GM21423 (cell line): ENCODE data around the gene GAB4.
"Not testable (repeated sequence)": the region's sequence is repeated elsewhere in the genome, so short reads cannot be mapped to it uniquely, and the experiment has no call there.

Experiments used
- ATAC-seq: cut with Tn5 transposase; IDR thresholded peaks from one replicate; pipeline ENCODE4 v1.9.1; 2021; ENCODE audit warnings: mild to moderate bottlenecking, moderate library complexity; ENCODE audit not compliant: unreplicated experiment

Gene GAB4, protein sequence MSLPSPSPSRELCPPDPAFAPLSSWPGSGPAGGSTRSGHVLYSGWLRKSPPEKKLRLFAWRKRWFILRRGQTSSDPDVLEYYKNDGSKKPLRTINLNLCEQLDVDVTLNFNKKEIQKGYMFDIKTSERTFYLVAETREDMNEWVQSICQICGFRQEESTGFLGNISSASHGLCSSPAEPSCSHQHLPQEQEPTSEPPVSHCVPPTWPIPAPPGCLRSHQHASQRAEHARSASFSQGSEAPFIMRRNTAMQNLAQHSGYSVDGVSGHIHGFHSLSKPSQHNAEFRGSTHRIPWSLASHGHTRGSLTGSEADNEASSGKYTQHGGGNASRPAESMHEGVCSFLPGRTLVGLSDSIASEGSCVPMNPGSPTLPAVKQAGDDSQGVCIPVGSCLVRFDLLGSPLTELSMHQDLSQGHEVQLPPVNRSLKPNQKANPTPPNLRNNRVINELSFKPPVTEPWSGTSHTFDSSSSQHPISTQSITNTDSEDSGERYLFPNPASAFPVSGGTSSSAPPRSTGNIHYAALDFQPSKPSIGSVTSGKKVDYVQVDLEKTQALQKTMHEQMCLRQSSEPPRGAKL

GRCh38 chr22:17007852-17008731 is at the start of gene GAB4:
Gene GAB4 (minus strand): TSS chr22:17008222. CDS start chr22:17008114, 108 bp downstream.
- no peak for ATAC-seq

GRCh38 chr22:17056807-17057206 is 48.8 kb upstream of the GAB4 start:
- no peak for ATAC-seq

DNA sequence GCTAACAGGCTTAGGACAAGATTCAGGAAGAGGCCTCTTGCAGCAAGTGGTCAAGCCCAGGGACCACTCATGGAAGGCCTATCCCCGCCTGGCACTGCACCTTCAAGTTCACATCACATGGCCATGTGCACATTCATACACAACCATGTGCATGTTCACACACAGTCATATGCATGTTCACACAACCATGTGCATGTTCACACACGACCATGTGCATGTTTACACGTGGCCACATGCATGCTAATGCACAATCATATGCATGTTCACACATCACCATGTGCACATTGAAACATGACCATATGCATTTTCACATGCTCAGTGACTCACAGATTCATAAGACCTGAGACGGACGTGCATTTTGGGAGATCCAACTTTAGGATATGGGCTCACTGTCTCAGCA is 48.0 kb upstream of the GAB4 start:
- ATAC-seq: no peak

- no peak for ATAC-seq
Measured at GRCh38 chr22:17047656-17048055, 39.6 kb upstream of the GAB4 start.

GRCh38 chr22:17046566-17047348 is 38.7 kb upstream of the GAB4 start:
- ATAC-seq: no peak

GRCh38 chr22:17043521-17043920 is 35.5 kb upstream of the GAB4 start:
- ATAC-seq: no peak

DNA sequence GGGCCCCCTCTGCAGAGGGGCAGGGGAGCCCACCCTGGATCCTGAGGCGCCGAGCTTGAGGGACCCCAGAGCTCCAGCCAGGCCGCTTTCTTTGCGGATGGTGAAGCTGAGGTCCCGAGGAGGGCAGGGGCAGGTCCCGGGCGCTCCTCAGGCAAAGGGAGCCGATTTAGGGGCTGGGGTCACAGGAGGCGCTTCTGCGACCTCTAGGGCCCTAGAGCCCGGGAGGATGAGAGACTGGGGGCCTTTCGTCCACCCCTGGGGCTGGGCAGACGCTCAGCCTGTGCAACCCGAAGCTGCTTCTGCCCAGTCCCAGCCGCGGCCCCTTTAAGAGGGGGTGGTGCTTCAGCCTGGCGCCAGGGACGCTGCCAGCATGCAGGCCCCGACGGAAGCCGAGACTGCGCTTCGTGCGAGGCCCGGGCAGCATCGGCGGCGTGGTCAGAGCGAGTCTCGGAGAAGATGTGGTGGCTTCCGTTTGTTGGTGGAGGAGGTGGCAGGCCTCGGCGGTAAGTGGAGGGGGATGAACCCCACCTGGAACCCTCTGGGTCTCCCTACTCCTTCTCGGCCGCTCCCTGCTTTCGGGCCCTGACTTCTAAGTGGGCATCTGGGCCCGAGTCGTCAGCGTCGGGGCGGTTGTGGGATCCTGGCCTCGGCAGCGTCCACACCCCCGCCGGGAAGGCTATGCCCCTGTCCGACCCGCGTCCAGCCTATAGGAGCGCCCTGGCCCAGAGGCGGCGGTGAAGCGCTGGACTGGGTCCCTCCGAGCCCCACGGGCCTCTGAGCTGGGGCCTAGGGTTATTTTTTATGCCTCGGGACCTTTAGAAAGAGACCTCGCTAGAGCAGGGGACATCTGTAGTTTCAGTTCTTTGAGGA is 29.1 kb upstream of the GAB4 start:
- ATAC-seq: not testable (repeated sequence)

- ATAC-seq: not testable (repeated sequence)
Measured at GRCh38 chr22:17035976-17036841, 28.2 kb upstream of the GAB4 start.

- no peak for ATAC-seq
Measured at GRCh38 chr22:17035246-17035645, 27.2 kb upstream of the GAB4 start.

DNA sequence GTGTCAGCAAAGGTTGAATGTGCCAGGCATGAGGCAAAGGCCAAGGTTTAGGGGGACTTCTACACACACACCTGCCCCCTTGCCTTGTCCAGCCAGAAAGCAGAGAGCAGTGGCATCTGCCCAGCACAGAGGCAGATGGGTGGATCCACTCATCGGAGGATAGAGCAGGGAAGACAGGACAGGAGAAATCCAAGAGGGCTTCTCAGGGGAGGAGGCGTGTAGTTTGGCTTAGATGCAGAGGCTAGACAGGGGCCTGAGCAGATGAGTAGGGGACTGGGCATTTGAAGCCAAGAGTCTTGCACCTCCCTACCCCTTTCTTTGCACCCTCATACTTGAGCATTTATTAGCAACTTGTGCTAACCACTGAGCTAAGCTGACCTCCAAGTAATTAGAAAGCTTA is 26.5 kb upstream of the GAB4 start:
- ATAC-seq: not testable (repeated sequence)

DNA sequence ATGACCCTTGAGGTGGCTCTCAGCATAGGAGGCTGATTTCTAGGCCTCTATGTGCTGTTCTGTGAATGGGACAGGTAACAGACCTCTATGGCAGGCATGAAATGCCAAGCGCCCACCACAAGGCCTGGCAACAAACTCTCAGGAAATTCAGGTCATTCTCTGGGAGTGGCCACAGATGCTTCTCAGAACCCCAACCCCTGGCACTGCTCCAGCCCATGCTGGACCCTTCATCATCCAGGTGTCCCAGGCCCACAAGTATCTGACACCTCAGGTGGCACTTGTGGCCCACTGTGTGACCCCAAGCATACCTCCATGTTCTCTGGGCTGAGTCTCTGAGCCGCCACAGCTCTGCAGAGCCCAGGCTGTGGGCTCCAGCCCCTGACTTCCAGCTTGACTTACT is 24.3 kb upstream of the GAB4 start:
- not testable (repeated sequence) for ATAC-seq

GRCh38 chr22:17024380-17024779 is 16.4 kb upstream of the GAB4 start:
- not testable (repeated sequence) for ATAC-seq

- ATAC-seq: not testable (repeated sequence)
Measured at GRCh38 chr22:17015552-17015951, 7.5 kb upstream of the GAB4 start.

- ATAC-seq: not testable (repeated sequence)
Measured at GRCh38 chr22:17014101-17014440, 6.0 kb upstream of the GAB4 start.

DNA sequence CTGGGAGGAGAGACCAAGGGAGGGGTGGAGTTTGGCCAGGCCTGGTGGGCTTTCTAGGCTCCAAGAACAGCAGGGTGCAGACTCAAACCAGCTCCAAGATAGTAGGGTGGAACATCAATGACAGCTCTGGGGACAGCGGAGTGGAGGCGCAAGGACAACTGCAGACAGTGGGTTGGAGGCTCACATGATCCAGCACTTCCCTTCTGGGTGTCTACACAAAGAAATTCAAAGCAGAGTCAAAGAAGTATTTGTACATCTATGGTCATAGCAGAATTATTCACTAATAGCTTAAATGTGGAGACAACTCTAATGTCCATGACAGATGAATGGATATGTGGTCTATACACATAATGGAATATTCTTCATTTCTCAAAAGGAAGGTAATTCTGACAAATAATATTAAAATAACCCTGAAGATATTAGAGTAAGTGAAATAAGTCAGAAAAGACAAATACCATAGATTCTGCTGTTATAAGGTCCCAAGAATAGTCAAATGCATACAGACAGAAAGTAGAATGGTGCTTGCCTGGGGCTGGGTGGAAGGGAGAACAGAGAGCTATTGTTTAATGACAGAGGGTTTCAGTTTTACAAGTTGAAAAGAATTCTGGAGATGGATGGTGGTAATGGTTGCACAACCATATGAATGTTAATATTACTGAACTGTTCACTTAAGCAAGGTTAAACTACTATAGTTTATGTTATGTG is 5.5 kb upstream of the GAB4 start:
- ATAC-seq: no peak

DNA sequence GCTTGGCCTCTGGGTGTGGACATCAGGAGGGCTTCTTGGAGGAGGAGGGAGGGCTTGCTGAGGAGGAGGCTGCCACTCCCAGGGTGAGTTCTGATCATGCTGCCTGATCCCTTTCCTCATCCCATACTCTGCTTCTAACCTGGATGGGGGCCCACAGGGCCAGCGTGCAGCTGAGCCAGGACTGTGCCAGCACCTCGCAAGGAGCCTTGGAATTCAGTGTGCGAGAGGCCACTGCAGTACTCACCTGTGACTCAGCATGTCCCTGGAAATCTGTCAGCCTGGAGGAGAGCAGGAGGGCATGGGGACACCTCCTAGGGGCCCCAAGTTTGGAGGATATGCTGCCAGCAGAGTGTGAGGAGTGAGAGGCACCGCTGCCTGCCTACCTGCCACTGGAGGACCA is 4.2 kb upstream of the GAB4 start:
- no peak for ATAC-seq

- ATAC-seq: no peak
Measured at GRCh38 chr22:17009640-17010291, 1.7 kb upstream of the GAB4 start.

- ATAC-seq: no peak
Measured at GRCh38 chr22:17007257-17007656, 765 bp downstream of the GAB4 start.
